Activated CD4-positive, alpha-beta T cell treated with anti-CD3 and anti-CD28 coated beads, Interleukin-2, Interleukin-4, amounts not matched to agents 100 ng/mL and 50 ng/mL, durations not matched to agents 16 hours and 8 hours (primary cell): ENCODE measurements around the gene SNAPIN.
"Not testable (repeated sequence)": the region's sequence is repeated elsewhere in the genome, so short reads cannot be mapped to it uniquely, and the experiment has no call there.

ENCODE experiments used
- DNase-seq: peaks from one replicate; pipeline ENCODE4 v3.0.0-alpha.2; 2020; ENCODE audit warnings: low spot score

Gene SNAPIN

DNA sequence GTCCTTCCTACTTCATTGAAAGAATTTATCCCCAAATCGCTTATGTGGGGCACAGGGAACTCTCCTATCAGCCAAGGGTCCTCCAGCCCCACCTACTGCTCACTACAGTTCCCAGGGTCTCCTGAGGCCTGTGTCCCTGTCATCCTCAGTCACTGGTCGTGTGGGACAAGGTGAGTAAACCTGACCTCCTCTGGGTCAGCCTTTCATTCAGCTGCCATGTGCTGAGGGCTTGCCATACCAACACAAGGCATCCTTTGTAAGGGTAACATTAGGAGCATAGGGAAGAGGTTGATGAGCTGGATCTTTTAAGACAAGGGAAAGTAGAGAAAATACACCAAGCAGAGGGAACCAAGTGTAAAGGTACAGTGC, 11.2 kb upstream of the SNAPIN start:
- DNase-seq: no peak

DNA sequence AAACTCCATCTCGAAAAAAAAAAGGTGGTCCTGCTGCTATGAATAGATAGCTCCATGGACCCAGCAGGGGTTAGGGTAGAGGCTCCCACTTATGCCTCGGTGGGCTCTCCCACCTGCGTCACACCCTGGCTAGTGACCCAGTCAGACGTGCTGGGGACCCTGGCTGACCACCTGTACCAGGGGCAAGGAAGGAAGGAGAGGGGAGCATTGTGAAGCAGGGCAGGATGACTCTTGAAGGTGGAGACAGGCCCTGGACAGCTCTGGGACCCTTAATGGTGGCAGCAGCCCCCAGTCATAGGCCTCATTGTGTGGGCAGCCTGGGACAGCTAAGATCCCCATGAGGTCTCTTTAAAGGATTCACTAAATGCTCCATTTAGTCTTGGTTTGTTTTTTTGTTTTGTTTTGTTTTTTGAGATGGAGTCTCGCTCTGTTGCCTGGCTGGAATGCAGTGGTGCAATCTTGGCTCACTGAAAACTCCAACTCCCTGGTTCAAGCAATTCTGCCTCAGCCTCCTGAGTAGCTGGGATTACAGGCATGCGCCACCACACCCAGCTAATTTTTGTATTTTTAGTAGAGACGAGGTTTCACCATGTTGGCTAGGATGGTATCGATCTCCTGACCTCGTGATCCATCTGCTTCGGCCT, 10.4 kb upstream of the SNAPIN start:
- no peak for DNase-seq

DNA sequence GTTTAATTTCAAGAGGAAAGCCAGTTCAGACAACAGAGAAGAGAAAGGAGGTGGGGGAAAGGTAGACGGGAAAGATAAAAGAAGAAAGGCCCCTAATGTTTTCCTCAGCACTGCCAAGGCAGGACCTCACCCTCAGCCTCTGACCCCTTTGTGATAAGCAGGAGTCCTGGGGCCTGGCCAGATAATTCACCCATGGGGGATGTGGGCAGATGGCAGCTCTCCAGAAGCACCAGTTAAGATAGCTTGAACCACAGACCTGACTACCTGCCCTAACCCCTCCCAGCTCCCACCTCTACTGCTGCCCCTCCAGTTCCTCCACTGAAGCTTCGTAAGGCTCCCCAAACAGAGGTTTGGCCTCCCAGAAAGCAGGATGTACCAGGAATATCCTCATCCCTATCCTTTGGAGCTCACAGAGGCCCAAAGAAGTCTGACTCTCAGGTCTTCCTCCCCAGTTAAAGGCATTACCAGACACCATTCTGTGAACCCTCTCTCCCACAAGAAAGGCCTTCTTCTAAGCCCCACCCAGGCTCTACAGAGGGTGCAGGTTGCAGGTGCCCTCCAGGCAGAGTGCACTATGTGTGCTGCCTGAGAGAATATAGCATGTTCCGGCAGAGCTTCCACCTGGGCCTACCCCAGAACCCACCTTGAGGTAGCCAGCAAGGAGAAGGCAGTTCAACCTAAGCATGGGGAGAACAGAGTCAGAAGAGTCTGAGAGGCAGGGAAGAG, 9.2 kb upstream of the SNAPIN start:
- no peak for DNase-seq

DNA sequence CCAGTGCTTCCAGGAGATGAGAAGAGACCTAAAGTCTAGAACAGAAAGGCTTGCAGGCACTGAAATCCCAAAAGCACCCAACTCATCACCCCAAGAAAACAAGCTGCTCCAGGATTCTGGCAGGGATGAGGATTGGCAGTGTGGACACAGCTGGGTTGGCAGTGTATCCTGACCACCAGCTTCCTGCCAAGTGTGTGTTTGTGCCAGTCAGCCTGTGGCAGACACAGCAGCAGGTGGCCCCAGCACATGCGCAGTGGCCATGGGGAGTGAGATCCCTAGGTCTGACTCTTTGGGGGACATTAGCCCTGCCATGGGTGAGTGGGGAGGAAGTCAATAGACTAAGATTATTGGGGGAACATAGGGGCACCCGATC, 8.7 kb upstream of the SNAPIN start:
- DNase-seq: no peak

DNA sequence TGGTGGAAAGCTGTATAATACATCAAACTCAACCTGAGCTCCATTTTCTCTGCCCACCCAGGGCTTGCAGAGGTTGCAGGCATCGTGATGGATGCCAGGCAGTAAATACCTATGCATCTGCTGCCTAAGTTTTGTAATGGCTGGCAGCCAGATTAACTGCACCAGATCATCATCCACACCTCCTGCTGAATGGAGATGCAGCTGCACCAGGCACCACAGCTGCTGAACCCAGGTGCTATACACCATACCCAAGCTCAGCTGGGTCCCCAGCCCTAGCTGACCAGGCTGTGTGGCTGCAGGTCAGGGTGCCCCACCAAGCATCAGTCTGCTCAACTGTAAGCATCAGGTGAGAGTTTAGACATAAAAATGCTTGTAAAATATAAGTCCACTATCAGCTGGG, 6.7 kb upstream of the SNAPIN start:
- DNase-seq: no peak

DNA sequence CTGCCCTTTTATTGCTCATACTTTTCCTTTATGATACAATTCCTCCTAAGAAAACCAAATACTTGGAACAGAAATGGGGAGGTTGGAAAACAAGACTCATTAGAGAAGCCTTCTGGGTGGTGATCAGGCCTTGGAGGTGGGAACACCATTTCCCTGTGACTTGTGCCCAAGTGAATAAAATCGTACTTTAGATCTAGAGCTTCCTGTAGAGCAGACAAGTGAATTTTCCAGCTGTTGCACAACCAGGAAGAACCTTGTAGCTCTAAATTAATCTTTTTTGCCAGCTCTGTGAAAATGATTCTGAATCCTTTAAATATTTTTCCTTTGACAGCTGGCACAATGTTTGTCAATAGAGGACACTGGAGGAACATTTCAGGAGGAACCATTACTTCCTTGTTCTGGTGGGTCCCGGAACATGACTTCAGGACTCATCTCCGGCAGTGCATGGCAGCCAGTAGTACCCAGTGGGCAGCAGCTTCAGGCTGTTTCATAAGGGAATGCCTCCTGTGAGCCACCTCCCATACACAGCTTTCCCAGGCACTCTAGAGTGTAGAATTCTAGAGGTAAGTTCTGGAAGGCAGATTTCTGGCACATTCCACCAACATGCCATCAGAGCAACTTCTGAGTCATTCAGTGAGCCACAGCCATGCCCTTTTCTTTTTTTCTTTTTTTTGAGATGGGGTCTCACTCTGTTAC, 5.5 kb upstream of the SNAPIN start:
- DNase-seq: no peak

DNA sequence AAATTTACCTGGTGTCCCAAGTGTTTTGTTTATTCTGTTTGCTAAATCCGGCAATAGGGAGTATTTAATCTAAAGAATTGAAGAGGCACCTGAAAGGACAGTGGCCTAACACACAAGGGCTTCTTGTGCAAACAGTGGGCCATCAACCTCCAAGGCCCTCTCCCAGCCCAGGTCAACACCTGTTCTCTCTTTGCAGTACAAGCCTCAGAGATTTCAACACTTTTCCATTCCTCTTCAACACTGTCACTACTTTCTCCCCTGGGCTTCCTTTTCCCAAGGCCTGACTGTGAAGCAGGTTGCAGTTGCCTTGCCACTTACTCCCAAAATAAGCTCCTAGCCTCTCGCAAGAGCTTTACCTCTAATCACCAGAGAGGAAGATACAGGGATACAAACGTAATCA, 3.2 kb upstream of the SNAPIN start:
- DNase-seq: no peak

DNA sequence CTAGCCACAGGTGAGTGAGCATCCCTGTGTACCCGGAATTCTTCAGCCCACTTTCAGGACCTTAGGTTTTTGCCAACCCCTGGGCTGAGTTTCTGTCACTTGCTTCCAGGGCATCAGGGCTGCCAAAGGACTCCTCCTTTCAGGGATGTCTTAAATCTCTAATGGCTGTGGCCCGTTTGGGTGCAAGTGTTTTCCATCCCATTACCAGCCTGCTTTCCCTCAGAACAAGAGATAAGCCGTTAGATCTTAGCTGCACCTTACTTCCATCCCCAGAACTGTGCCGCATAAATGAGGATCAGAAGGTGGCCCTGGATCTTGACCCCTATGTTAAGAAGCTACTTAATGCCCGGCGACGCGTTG, 652 bp downstream of the SNAPIN start:
- DNase-seq: no peak

DNA sequence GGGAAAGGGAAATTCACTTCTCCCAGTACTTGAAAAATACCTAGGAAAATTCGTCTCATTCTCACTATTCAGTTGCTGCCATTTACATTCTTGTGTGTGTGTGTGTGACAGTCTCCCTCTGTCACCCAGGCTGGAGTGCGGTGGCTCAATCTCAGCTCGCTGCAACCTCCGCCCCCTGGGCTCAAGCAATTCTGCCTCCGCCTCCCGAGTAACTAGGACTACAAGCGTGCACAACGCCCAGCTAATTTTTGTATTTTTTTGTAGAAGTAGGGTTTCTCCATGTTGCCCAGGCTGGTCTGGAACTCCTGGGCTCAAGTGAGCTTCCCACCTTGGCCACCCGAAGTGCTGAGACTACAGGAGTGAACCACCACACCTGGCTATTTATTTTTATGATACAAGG, 1.2 kb downstream of the SNAPIN start:
- no peak for DNase-seq

DNA sequence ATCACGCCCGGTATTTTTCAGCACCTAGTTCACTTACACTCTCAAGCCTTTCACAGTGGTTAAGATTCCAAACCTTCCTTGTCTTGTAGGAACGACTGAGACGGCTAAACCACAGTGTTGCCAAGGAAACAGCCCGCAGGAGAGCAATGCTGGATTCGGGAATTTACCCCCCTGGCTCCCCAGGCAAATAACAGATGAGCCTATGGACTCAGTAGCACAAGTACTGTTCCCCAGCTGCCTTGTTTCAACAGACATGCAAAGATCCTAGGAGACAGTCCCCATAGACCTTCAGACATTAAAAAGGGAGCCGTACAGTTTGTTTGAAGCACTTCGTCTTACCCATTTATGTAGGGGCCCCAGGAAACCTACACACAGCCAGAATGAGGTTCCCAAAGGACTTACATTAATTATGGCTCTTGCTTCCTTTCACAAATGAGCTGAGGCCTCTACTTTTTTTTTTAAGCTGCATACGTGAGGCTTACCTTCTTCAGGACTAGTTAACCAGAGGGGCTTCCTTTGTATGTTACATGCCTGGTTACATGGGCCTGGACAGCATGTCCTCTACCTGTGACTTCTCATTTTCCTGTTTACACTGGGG, 2.7 kb downstream of the SNAPIN start:
- DNase-seq: no peak

DNA sequence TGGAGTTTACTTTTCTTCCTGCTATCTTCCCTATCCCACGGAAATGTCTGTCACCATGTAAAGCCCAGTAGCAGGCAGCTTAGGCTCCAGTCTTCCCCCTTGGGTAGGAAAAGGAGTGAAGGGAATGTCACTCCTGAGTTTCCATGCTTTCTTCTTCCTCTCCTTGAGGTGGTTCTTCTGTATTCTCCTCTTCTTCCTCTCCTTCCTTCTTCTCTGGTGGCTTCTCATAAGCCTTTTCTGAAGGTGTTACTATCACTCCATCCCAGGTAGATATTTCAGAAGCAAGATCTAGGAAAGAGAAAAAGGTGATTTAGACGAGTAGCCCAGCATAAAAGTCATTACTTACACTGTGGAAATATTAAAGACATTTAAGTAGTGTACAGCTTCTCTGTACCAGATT, 3.8 kb downstream of the SNAPIN start:
- DNase-seq: no peak

DNA sequence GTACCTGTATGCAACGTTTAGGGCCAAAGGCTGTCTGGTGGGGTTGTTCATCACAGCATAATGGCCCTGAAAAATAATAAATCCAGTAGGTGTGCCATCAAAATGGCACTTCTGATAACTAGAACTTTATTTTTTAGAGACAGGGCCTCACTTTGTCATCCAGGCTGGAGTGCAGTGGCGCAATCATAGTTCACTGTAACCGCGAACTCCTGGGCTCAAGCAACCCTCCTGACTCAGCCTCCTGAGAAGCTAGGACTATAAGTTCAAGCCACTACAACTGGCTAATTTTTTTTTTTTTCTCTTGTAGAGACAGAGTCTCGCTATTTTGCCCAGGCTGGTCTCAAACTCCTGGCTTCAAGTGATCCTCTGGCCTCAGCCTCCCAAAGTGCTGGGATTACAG, 4.7 kb downstream of the SNAPIN start:
- DNase-seq: no peak

DNA sequence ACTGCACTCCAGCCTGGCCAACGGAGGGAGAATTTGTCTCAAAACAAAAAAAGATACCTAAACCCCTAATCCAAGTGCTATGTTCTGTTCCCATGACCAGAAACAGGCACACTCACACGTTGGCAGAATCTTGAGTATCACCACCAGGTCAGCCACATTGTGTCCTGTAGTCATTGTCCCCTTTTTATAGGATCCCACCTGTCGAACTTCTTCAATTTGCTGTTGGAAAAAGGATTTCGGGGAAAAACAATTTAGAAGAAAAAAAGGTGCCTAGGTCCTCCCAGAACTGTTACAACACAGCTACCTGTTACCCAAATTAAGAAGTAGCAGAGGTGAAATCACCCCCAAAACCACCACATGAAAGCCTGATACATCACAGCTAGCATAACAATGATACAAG, 8.9 kb downstream of the SNAPIN start:
- DNase-seq: no peak

DNA sequence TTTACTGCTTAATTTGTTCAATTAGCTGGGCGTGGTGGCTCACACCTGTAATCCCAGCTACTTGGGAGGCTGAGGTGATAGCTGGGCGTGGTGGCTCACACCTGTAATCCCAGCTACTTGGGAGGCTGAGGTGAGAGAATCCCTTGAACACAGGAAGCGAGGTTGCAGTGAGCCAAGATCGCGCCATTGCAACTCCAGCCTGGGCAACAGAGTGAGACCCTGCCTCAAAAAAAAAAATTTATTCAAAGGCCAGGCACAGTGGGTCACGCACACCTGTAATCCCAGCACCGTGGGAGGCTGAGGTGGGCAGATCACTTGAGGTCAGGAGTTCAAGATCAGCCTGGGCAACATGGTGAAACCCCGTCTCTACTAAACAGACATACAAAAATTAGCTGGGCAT, 10.2 kb downstream of the SNAPIN start:
- DNase-seq: not testable (repeated sequence)

DNA sequence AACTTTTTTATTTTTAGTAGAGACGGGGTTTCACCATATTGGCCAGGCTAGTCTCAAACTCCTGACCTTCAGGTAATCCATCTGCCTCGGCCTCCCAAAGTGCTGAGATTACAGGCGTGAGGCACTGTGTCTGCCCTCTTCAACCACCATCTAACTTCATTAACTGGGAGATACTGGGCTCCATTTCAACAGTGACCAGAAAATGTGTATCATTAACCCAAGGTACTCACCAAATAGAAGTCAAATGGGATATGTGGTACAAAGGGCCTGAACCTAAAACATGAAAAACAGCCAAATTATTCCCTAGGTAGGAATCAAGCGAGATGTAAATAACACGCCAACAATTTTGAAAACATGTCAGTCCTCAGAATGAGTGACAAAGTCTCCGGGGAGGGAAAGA, 11.1 kb downstream of the SNAPIN start:
- no peak for DNase-seq

DNA sequence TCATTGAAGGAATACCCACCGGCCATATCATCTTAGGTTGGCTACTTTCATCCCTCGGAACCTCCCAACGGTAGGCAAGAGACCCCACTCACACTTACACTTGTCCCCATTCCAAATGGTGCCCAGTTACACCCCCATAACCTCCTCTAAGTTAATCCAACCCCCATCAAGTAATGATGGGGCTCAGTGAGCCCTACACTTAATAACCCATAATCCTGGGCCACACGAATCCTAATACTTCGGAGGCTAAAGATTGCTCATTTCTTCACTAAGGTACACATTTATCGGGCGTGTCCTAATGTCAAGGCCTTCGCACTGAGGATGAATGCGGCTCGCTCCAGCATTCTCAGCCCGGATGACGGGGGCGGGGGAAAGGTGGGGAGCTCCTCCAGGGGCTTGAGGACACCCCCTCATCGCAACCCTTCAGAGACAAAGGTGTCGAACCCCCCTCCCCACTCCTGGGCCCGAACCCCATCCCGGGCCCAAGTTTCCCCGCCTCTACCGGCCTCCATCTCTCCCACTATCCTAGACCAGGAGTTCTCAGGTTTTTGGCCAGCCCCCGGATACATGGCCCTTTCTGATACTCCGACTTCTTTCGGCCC, 11.9 kb downstream of the SNAPIN start:
- DNase-seq: no peak

DNA sequence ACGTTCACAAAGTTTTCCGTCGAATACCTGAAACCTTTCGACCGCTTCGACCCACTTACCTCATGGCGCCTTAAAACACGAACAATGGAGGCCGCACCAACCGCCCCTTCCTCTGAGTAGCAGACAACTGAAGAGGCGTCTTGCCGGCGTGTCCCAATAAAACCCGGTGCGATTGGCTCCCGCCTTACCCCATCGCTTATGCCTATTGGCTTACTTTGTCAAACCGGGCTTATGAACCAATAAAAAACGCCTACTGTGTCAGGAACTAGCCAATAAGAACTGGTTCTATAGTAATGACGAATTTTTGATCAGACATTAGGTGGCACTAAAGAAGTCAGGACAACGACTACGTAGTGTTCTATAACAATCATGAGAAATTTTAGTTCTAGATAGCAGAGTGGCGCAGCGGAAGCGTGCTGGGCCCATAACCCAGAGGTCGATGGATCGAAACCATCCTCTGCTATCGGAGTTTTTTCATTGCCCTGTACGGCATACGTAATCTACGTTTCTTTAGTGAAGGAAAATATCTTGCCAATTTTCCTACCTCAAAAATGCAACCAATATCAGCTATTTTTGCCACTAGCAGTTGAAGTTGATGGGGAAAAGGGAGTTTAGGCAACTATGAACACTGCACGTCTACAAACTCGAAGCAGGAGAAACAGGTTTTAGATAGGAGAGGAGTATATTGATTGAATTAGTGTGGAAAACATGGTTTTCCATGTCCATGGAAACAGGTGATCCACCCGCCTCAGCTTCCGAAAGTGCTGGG, 12.5 kb downstream of the SNAPIN start, which contains the start of gene ILF2:
TSS of gene ILF2 (minus strand) at position 135 of the 769 bp plus-strand sequence. CDS start at position 64, 71 bp downstream.
- DNase-seq: peak; percentile 99

DNA sequence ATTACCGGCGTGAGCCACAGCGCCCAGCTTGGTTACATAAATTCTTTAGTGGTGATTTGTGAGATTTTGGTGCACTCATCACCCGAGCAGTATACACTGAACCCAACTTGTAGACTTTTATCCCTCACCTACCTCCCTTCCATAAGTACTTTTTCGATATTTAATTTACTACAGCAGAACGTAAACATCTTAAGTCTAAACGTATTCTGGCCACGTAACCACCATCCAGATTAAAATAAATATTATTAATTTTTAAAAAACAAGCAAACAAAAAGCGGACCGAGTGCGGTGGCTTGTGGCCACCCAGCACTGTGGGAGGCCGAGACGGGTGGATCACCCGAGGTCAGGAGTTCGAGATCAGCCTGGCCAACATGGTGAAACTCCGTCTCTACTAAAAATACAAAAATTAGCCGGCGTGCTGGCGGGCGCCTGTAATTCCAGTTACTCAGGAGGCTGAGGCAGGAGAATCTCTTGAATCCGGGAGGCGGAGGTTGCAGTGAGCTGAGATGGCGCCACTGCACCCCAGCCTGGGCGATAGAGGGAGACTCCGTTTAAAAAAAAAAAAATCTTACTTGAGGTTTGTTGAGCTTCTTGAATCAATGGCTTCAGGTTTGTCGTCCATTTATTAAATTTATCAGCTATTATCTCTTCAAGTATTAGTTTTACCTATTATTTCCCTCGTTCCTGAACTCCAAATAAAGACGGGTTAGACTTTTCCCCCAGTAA, 13.3 kb downstream of the SNAPIN start:
- peak; percentile 62 for DNase-seq

DNA sequence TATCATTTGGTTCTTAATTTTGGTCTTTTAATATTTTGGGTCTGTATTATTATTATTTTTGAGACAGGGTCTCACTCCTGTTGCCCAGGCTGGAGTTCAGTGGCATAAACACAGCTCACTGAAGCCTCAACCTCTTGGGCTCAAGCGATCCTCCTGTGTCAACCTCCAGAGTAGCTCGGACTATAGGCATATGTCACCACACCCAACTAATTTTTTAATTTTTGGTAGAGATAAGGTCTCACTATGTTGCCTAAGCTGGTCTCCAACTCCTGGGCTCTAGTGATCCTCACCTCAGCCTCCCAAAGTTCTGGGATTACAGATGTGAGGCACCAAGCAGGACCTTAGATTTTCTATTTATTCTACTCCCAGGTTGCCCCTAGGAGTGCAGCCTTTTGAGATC, 15.0 kb downstream of the SNAPIN start:
- no peak for DNase-seq

DNA sequence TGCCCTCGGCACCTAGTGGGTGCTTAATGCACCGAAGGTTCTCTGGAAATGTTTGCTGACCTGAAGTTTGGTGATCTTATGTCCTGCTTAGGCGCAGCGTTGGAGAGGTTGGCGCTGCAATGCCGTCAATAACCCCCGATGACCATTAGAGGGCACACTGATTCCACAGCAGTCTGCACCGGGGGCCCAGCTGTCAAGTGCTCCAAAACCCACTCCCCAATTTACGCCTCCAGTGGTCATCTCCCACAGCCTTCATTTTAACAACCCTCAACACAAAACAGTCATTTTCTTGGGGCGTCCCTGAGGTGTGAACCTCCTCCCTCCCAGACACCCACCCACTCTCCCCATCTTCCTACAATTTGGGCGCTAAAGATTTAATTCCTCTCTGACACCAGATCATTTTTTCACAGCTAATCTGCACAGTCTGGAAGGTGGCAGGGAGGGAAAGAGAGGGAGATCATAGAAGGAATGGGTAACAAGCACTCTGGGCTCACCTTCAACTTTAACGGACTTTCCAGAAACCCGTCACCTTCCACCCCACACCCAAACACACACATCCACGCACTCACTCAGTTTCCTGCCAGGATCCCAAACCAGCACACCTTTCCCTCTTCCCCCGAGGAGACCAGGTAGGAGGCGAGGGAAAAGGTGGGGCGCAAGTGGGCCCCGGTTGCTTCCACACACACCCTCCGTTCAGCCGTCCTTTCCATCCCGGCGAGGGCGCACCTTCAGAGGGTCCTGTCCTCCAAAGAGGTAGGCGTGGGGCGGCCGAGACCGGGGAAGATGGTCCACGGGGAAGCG, 19.4 kb downstream of the SNAPIN start:
- peak; percentile 54 for DNase-seq
